Neural cell (in vitro differentiated cells): ENCODE data around the gene RCSD1.

Source experiments
- EP300 ChIP-seq: fragments of 450-650 bp; conservative IDR thresholded peaks from 2 replicates; pipeline ENCODE4 v1.6.1; 2014; ENCODE audit warnings: antibody characterized with exemption, mild to moderate bottlenecking, moderate library complexity; ENCODE audit not compliant: poor library complexity, severe bottlenecking
- TF ChIP-seq, protein P1 (sequence below): fragments of 450-650 bp; IDR thresholded peaks from 2 replicates; pipeline ENCODE4 v1.5.1; 2014; ENCODE audit warnings: antibody characterized with exemption, mild to moderate bottlenecking, moderate library complexity; ENCODE audit not compliant: poor library complexity, severe bottlenecking
- TF ChIP-seq, protein P2 (sequence below): IDR thresholded peaks from 2 replicates; pipeline ENCODE4 v1.6.1; 2012; ENCODE audit warnings: borderline replicate concordance

DNA sequence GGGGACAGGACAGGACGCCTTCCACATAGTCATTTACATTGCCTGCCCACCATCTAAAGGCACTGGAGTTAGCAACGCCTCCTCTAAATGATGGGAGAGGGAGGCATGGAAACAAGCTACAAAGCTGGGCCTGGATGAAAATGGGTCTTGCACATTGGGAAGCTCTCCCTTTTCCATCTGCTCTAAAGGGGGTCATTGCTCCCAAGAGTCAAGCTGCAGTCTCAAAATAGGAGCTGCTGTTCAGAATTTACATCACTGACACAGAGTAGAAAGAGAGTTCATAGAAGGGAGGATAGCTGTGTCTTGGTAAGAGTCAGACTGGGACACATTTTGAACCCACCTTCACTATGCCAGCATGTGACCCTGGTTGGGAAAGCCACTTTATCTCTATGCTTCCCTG, 26.6 kb downstream of the RCSD1 start:
- TF ChIP-seq, protein P1, sequence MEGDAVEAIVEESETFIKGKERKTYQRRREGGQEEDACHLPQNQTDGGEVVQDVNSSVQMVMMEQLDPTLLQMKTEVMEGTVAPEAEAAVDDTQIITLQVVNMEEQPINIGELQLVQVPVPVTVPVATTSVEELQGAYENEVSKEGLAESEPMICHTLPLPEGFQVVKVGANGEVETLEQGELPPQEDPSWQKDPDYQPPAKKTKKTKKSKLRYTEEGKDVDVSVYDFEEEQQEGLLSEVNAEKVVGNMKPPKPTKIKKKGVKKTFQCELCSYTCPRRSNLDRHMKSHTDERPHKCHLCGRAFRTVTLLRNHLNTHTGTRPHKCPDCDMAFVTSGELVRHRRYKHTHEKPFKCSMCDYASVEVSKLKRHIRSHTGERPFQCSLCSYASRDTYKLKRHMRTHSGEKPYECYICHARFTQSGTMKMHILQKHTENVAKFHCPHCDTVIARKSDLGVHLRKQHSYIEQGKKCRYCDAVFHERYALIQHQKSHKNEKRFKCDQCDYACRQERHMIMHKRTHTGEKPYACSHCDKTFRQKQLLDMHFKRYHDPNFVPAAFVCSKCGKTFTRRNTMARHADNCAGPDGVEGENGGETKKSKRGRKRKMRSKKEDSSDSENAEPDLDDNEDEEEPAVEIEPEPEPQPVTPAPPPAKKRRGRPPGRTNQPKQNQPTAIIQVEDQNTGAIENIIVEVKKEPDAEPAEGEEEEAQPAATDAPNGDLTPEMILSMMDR = no peak
- no peak for TF ChIP-seq EP300
- TF ChIP-seq, protein P2, sequence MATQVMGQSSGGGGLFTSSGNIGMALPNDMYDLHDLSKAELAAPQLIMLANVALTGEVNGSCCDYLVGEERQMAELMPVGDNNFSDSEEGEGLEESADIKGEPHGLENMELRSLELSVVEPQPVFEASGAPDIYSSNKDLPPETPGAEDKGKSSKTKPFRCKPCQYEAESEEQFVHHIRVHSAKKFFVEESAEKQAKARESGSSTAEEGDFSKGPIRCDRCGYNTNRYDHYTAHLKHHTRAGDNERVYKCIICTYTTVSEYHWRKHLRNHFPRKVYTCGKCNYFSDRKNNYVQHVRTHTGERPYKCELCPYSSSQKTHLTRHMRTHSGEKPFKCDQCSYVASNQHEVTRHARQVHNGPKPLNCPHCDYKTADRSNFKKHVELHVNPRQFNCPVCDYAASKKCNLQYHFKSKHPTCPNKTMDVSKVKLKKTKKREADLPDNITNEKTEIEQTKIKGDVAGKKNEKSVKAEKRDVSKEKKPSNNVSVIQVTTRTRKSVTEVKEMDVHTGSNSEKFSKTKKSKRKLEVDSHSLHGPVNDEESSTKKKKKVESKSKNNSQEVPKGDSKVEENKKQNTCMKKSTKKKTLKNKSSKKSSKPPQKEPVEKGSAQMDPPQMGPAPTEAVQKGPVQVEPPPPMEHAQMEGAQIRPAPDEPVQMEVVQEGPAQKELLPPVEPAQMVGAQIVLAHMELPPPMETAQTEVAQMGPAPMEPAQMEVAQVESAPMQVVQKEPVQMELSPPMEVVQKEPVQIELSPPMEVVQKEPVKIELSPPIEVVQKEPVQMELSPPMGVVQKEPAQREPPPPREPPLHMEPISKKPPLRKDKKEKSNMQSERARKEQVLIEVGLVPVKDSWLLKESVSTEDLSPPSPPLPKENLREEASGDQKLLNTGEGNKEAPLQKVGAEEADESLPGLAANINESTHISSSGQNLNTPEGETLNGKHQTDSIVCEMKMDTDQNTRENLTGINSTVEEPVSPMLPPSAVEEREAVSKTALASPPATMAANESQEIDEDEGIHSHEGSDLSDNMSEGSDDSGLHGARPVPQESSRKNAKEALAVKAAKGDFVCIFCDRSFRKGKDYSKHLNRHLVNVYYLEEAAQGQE = no peak
